ENCODE data around the gene CCDC102B. TPM values are rescaled to one million over a fixed set of nuclear protein-coding genes. Genes with fewer than 3 reads are reported as not detected.

CCDC102B gene
- total RNA-seq, 4 donors from 2014 or later: 12.9 to 17.1 (median 16.2) TPM

DNA sequence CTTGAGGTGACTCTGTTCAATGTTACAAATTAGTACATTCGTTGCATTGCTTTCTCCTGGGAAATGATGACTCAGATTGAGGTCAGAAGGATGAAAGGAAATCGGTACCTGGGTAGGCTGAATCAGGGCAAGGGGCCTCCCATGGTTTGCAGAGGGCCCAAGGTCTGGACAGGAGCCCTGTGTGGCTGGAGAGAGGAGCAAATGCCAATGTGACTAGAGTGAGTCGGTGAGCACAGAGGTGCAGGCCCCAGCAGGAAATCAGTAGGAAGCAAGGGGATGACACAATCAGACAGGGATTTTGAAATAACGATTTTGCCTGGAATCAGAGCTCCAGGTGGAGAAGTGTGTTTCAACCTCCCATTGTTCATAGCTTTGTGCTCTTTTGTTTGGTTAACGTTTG, 118.9 kb downstream of the CCDC102B start:
- Histone ChIP-seq H3K4me3 (replicated peaks in 1 of 3) (no peak overlapping the region), H3K36me3 (no peaks in the 10 kb centered on the region), H3K27ac (no peak overlapping the region), H3K4me1 (no peaks in the 10 kb centered on the region), H3K27me3 (no peaks in the 10 kb centered on the region), H3K9me3 (no peaks in the 10 kb centered on the region)
- DNase-seq: no peak
- intact Hi-C loops (cut with DNase I): no loop called here
- TF ChIP-seq POLR2A (IDR thresholded peaks at IDR 0.05): no peak
- TF ChIP-seq, protein P1, sequence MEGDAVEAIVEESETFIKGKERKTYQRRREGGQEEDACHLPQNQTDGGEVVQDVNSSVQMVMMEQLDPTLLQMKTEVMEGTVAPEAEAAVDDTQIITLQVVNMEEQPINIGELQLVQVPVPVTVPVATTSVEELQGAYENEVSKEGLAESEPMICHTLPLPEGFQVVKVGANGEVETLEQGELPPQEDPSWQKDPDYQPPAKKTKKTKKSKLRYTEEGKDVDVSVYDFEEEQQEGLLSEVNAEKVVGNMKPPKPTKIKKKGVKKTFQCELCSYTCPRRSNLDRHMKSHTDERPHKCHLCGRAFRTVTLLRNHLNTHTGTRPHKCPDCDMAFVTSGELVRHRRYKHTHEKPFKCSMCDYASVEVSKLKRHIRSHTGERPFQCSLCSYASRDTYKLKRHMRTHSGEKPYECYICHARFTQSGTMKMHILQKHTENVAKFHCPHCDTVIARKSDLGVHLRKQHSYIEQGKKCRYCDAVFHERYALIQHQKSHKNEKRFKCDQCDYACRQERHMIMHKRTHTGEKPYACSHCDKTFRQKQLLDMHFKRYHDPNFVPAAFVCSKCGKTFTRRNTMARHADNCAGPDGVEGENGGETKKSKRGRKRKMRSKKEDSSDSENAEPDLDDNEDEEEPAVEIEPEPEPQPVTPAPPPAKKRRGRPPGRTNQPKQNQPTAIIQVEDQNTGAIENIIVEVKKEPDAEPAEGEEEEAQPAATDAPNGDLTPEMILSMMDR (IDR thresholded peaks at IDR 0.05): no peak
- 78 to 82% methylated on average over 5 of the region's 5 CpGs for WGBS, 2 donors

DNA sequence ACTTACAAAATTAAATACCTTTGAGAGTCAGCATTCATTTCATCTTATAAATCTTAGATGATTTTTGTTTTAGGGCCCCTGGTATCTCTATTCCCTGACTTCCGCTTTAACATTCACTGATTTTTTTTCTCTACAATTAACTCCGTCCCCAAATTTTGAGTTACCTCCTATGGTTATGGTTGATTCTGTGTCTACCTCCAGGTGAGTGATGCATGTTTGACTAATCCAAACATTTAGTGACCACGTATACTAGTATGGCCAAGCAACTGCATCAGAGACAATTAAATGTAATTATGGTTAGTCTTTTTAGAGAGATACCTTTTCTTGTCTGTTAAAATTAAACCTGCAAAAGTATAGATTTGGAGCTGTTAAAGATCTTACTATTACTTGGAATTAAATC, 120.3 kb downstream of the CCDC102B start:
- WGBS, 2 donors: 91 to 94% methylated on average over 3 of the region's 3 CpGs
- Histone ChIP-seq H3K4me3 (replicated peaks in 1 of 3) (no peak overlapping the region), H3K36me3 (no peaks in the 10 kb centered on the region), H3K9me3 (no peaks in the 10 kb centered on the region), H3K27ac (no peak overlapping the region), H3K27me3 (no peaks in the 10 kb centered on the region), H3K4me1 (no peaks in the 10 kb centered on the region)
- no peak for TF ChIP-seq POLR2A (IDR thresholded peaks at IDR 0.05)
- TF ChIP-seq, protein P1 (IDR thresholded peaks at IDR 0.05): no peak
- intact Hi-C loops (cut with DNase I): no loop called here
- no peak for DNase-seq

DNA sequence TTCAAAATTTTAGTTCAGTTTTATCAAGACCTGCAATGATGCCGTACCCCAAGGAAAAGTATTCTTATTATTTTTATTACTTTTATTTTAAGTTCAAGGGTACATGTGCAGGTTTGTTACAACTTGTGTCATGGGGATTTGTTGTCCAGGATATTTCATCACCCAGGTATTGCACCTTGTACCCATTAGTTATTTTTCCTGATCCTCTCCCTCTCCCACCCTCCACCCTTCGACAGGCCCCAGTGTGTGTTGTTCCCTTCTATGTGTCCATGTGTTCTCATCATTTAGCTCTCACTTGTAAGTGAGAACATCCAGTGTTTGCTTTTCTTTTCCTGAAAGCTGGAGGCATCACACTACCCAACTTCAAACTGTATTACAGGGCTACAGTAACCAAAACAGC, 122.0 kb downstream of the CCDC102B start:
- intact Hi-C loops (cut with DNase I): no loop called here
- no peaks in the 10 kb centered on the region for H3K36me3 ChIP-seq
- WGBS, 2 donors: 96 to 99% methylated on average over 2 of the region's 2 CpGs
- no peak for TF ChIP-seq POLR2A (IDR thresholded peaks at IDR 0.05)
- TF ChIP-seq, protein P1 (IDR thresholded peaks at IDR 0.05): no peak
- no peak for DNase-seq
- H3K4me3 ChIP-seq (replicated peaks in 1 of 3): no peak overlapping the region
- no peaks in the 10 kb centered on the region for H3K4me1 ChIP-seq
- no peak overlapping the region for H3K27ac ChIP-seq
- no peaks in the 10 kb centered on the region for H3K9me3 ChIP-seq
- H3K27me3 ChIP-seq: no peaks in the 10 kb centered on the region

DNA sequence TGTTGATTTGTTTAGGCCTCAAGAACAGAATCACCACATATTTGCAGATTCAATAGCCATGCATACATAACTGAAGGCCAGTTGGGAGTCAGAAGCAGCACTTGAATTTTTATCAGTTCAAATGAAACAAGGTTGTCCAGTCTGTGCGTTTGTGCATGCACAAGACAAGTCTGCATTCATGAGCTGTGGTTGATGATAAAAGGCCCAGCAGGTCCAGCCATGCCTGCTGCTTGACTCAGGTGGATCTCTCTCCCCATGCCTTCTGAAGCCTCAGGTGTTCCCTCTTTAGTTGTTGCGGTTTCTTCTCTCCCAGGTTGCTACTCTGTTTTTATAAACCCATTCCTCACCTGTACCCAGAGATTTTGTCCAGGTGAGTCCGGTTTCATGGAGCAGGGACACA, 124.5 kb downstream of the CCDC102B start:
- Histone ChIP-seq H3K27ac (no peak overlapping the region), H3K4me3 (replicated peaks in 1 of 3) (no peak overlapping the region), H3K9me3 (no peaks in the 10 kb centered on the region), H3K27me3 (no peaks in the 10 kb centered on the region), H3K36me3 (no peaks in the 10 kb centered on the region), H3K4me1 (no peaks in the 10 kb centered on the region)
- TF ChIP-seq, protein P1 (IDR thresholded peaks at IDR 0.05): no peak
- no peak for TF ChIP-seq POLR2A (IDR thresholded peaks at IDR 0.05)
- no peak for DNase-seq
- intact Hi-C loops (cut with DNase I): no loop called here
- WGBS, 2 donors: 77 to 88% methylated on average over 3 of the region's 3 CpGs

DNA sequence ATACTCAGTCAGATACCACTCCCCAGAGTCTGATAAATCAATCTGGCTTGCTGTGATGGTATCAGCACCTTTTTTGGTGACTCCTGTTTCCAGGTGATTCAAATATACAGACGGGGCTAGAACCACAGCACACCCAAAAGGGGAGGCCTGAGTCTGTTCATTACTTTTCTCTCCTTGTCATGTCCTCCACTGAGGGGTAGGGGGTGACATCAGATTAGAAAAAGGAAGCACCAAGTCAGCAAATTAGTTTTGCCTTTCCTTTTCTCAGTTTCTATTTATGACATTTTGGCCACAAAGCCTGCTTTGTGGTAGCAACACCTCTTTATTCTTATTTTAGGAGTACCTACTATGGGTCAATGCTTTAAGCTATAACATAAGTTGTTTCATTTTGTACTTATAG, 127.4 kb downstream of the CCDC102B start:
- no peak for DNase-seq
- Histone ChIP-seq H3K9me3 (no peaks in the 10 kb centered on the region), H3K4me3 (replicated peaks in 1 of 3) (no peak overlapping the region), H3K4me1 (no peaks in the 10 kb centered on the region), H3K27me3 (no peaks in the 10 kb centered on the region), H3K36me3 (no peaks in the 10 kb centered on the region), H3K27ac (no peak overlapping the region)
- intact Hi-C loops (cut with DNase I): no loop called here
- 23 to 42% methylated on average over 1 of the region's 1 CpG for WGBS, 2 donors
- no peak for TF ChIP-seq POLR2A (IDR thresholded peaks at IDR 0.05)
- TF ChIP-seq, protein P1 (IDR thresholded peaks at IDR 0.05): no peak

Data from thyroid gland (tissue), 4 donors.